Endothelial cell of umbilical vein (primary cell): Measurements from ENCODE around the gene ST6GAL1. TPM values are rescaled to one million over a fixed set of nuclear protein-coding genes. Genes with fewer than 3 reads are reported as not detected.
"Not testable (repeated sequence)": the region's sequence is repeated elsewhere in the genome, so short reads cannot be mapped to it uniquely, and the experiment has no call there.

Experiments used
- BruUV-seq: library from RNA; stranded (reverse); fragments of 400-500 nt; replicated peaks from 2 replicates; lab custom pipeline; 2021; lab: Mats Ljungman, UMichigan
- CTCF ChIA-PET: fragments of 300-600, 350-600 bp; sonication (Branson Sonifier 250); formaldehyde crosslinking; loops from one replicate; lab custom pipeline; 2021; ENCODE audit warnings: antibody characterized with exemption, inconsistent platforms; lab: Charles Lee
- POLR2A ChIA-PET: fragments of 300-600, 350-600 bp; sonication (Branson Sonifier 250); formaldehyde crosslinking; loops from one replicate; lab custom pipeline; 2021; ENCODE audit warnings: antibody characterized with exemption, inconsistent platforms; lab: Charles Lee
- DNase-seq: peaks from one replicate; pipeline ENCODE4 v3.0.0-alpha.2; 2011; ENCODE audit warnings: low read depth, low spot score
- FAIRE-seq: peaks from 2 replicates; lab custom pipeline; 2011; peaks lifted over from hg19 to GRCh38; lab: Jason Lieb, UNC
- H2AFZ ChIP-seq: 2 replicates; pipeline ENCODE4 v1.6.0; 2012; ENCODE audit warnings: low read depth, low read length, control low read depth, inconsistent platforms
- H3K27ac ChIP-seq: 2 replicates; pipeline ENCODE4 v1.5.1; 2011; ENCODE audit warnings: low read depth, mild to moderate bottlenecking, control low read depth, low read length, moderate library complexity; ENCODE audit not compliant: insufficient read depth
- H3K27me3 ChIP-seq, 2 experiments: 2 replicates each; pipeline versions ENCODE4 v1.6.0 to v1.6.1; 2011; ENCODE audit warnings: low read length in 2 of 2, mixed read lengths in 1 of 2; ENCODE audit not compliant: control insufficient read depth in 2 of 2, insufficient read depth in 2 of 2
- H3K36me3 ChIP-seq, 2 experiments: 2 replicates in 1 of 2; 3 replicates in 1 of 2; pipeline ENCODE4 v1.5.1; 2011; ENCODE audit warnings: low read length in 2 of 2, mild to moderate bottlenecking in 1 of 2, moderate library complexity in 1 of 2; ENCODE audit not compliant: control insufficient read depth in 2 of 2, insufficient read depth in 2 of 2; ENCODE audit errors: extremely low read depth in 1 of 2
- H3K4me1 ChIP-seq: 3 replicates; pipeline ENCODE4 v1.5.1; 2011; ENCODE audit warnings: mild to moderate bottlenecking, low read length; ENCODE audit not compliant: control insufficient read depth, insufficient read depth; ENCODE audit errors: extremely low read depth
- H3K4me2 ChIP-seq: 2 replicates; pipeline ENCODE4 v1.6.1; 2011; ENCODE audit warnings: low read length, control low read depth, mixed read lengths; ENCODE audit not compliant: insufficient read depth
- H3K4me3 ChIP-seq, 3 experiments: fragments of 200-600 bp in 1 of 3; sonication (generic), shearing (Covaris generic) in 1 of 3; replicated peaks in 1 of 3; 2 replicates each; pipeline ENCODE4 v1.5.1; 2011 to 2016; ENCODE audit warnings: control low read depth in 3 of 3, low read length in 3 of 3, mild to moderate bottlenecking in 2 of 3, inconsistent platforms in 1 of 3, low read depth in 1 of 3, moderate library complexity in 1 of 3; ENCODE audit not compliant: insufficient read depth in 1 of 3
- H3K79me2 ChIP-seq: 2 replicates; pipeline ENCODE4 v1.6.0; 2012; ENCODE audit warnings: low read length, inconsistent platforms; ENCODE audit not compliant: control insufficient read depth, insufficient read depth
- H3K9ac ChIP-seq: replicated peaks from 2 replicates; pipeline ENCODE3; 2011; ENCODE audit warnings: low read length, control low read depth; ENCODE audit not compliant: insufficient read depth; ENCODE audit errors: extremely low read depth
- H3K9me1 ChIP-seq: replicated peaks from 3 replicates; pipeline ENCODE4 v1.6.0; 2011; ENCODE audit warnings: mild to moderate bottlenecking, low read length; ENCODE audit not compliant: control insufficient read depth, insufficient read depth; ENCODE audit errors: extremely low read depth
- H3K9me3 ChIP-seq: replicated peaks from 2 replicates; pipeline ENCODE4 v1.5.1; 2012; ENCODE audit warnings: low read length, inconsistent platforms; ENCODE audit not compliant: control insufficient read depth, insufficient read depth
- H4K20me1 ChIP-seq: replicated peaks from 2 replicates; pipeline ENCODE3; 2011; ENCODE audit warnings: mild to moderate bottlenecking, low read length; ENCODE audit not compliant: control insufficient read depth, insufficient read depth; ENCODE audit errors: extremely low read depth
- CTCF ChIP-seq, 2 donors: IDR thresholded peaks; 1 replicate in 1 of 2; 2 replicates in 1 of 2; pipeline ENCODE4 v1.5.1; 2011; ENCODE audit warnings: low read length in 2 of 2, mild to moderate bottlenecking in 2 of 2, moderate library complexity in 2 of 2, control low read depth in 1 of 2, inconsistent platforms in 1 of 2, low read depth in 1 of 2; ENCODE audit not compliant: insufficient read depth in 1 of 2; ENCODE audit errors: extremely low read depth in 1 of 2
- EZH2 ChIP-seq: IDR thresholded peaks from 2 replicates; pipeline ENCODE4 v1.6.1; 2012; ENCODE audit warnings: borderline replicate concordance, low read depth, mild to moderate bottlenecking, moderate library complexity, low read length, inconsistent platforms; ENCODE audit not compliant: severe bottlenecking
- FOS ChIP-seq: IDR thresholded peaks from 2 replicates; pipeline ENCODE4 v1.6.1; 2011; ENCODE audit warnings: mild to moderate bottlenecking, low read length, moderate library complexity, borderline replicate concordance; ENCODE audit not compliant: insufficient read depth
- GATA2 ChIP-seq: IDR thresholded peaks from 2 replicates; pipeline ENCODE4 v1.7.0; 2011; ENCODE audit warnings: low read depth, mild to moderate bottlenecking, moderate library complexity, mixed read lengths, low read length; ENCODE audit not compliant: insufficient read length, insufficient read depth
- JUN ChIP-seq: IDR thresholded peaks from 2 replicates; pipeline ENCODE4 v1.6.1; 2011; ENCODE audit warnings: borderline replicate concordance, low read depth; ENCODE audit not compliant: insufficient read length, insufficient read depth
- MAX ChIP-seq: IDR thresholded peaks from 2 replicates; pipeline ENCODE4 v1.6.1; 2011; ENCODE audit not compliant: insufficient read depth, insufficient read length
- MYC ChIP-seq: IDR thresholded peaks from one replicate; pipeline ENCODE4 v1.6.1; 2011; ENCODE audit warnings: mild to moderate bottlenecking, low read depth, low read length
- POLR2A ChIP-seq: IDR thresholded peaks from 2 replicates; pipeline ENCODE4 v1.6.1; 2012; ENCODE audit warnings: low read depth, mild to moderate bottlenecking, control low read depth, low read length
- POLR2AphosphoS5 ChIP-seq: IDR thresholded peaks from 2 replicates; pipeline ENCODE4 v1.6.1; 2012; ENCODE audit warnings: low read depth, mild to moderate bottlenecking, control low read depth, low read length, moderate library complexity; ENCODE audit not compliant: insufficient read depth
- dilution Hi-C: fragments of 300-500 bp; cut with MboI; formaldehyde crosslinking; loops from one replicate; pipeline ENCODE4 v1.15.0; 2019; ENCODE audit warnings: low sequenced_read_pairs; ENCODE audit not compliant: extremely low pct_ligation_motif_present
- intact Hi-C: fragments of 100-400 bp; cut with micrococcal nuclease; formaldehyde crosslinking; loops from one replicate; pipeline ENCODE4 v1.10.0; 2022
- polyA plus RNA-seq, 4 experiments: library from polyadenylated mRNA; depleted of rRNA in 3 of 4; stranded (reverse) in 3 of 4; unstranded in 1 of 4; fragments of >200 nt; gene quantifications; 2 replicates each; pipeline versions ENCODE4 v1.2.1 to v1.2.3, GENCODE V29; 2011 to 2012; ENCODE audit warnings: missing spikeins in 1 of 4
- total RNA-seq: library from RNA; stranded (reverse); gene quantifications from 2 replicates; pipeline ENCODE4 v1.2.3, GENCODE V29; 2021

ST6GAL1 gene
- total and polyA plus RNA-seq, 2 donors (not counting 3 experiments of a cell fraction or from before 2014, with no cell fraction given): 63.9 to 101 TPM

- ChIA-PET CTCF (interaction anchor here (1.5 kb wide), 1 partner anchor 203 kb away, joined by 4 read pairs; no protein-coding TSS in a partner anchor), POLR2A (no interaction called here)
- DNase-seq: no peak
- H3K36me3 ChIP-seq: peaks cover 0 to 16% of the 10 kb centered on the region in 2 experiments
- H3K9me1 ChIP-seq: no peaks in the 10 kb centered on the region
- no peaks in the 10 kb centered on the region for H3K9me3 ChIP-seq
- no peak for TF ChIP-seq JUN
- no peak for TF ChIP-seq POLR2AphosphoS5
- TF ChIP-seq EZH2: no peak
- TF ChIP-seq FOS: no peak
- no peak for TF ChIP-seq MAX
- TF ChIP-seq POLR2A: no peak
- no peak for TF ChIP-seq GATA2
- no peak for TF ChIP-seq CTCF (IDR thresholded peaks at IDR 0.05; ENCODE audit: extremely low read depth in 1 of 2, insufficient read depth in 1 of 2, low read depth in 1 of 2, low read length in 2 of 2)
- TF ChIP-seq MYC: no peak
- no peaks in the 10 kb centered on the region for H4K20me1 ChIP-seq
- no peak overlapping the region for H3K4me3 ChIP-seq
- dilution Hi-C loops (no loop called here), intact Hi-C loops (no loop called here)
- H2AFZ ChIP-seq: no peak overlapping the region
- H3K4me1 ChIP-seq: no peaks in the 10 kb centered on the region
- H3K79me2 ChIP-seq: peaks cover 6% of the 10 kb centered on the region
- no peaks in the 10 kb centered on the region for H3K27me3 ChIP-seq
- H3K9ac ChIP-seq: no peak overlapping the region
- BruUV-seq: no TSS peak
- no peak overlapping the region for H3K4me2 ChIP-seq
- H3K27ac ChIP-seq: no peak overlapping the region
- no peak for FAIRE-seq
Observed at GRCh38 chr3:187051724-187052366, 121.5 kb downstream of the ST6GAL1 start.

GRCh38 chr3:187052427-187052826 lies 122.1 kb downstream of the ST6GAL1 start:
- H3K4me3 ChIP-seq, dilution Hi-C loops, H2AFZ ChIP-seq, DNase-seq, FAIRE-seq, H3K27me3 ChIP-seq, H3K79me2 ChIP-seq, H3K9me1 ChIP-seq, H4K20me1 ChIP-seq, BruUV-seq, H3K9ac ChIP-seq, H3K4me2 ChIP-seq, H3K9me3 ChIP-seq, H3K4me1 ChIP-seq, intact Hi-C loops, H3K27ac ChIP-seq, POLR2A ChIA-PET, CTCF ChIA-PET: not testable (repeated sequence)
- peaks cover 0 to 16% of the 10 kb centered on the region in 2 experiments for H3K36me3 ChIP-seq

- H3K4me1 ChIP-seq, H4K20me1 ChIP-seq, H3K9ac ChIP-seq, BruUV-seq, H3K79me2 ChIP-seq, H3K27me3 ChIP-seq, H3K9me1 ChIP-seq, H3K4me2 ChIP-seq, FAIRE-seq, dilution Hi-C loops, DNase-seq, H2AFZ ChIP-seq, intact Hi-C loops, H3K27ac ChIP-seq, H3K9me3 ChIP-seq, H3K4me3 ChIP-seq, CTCF ChIA-PET, POLR2A ChIA-PET: not testable (repeated sequence)
- H3K36me3 ChIP-seq: peaks cover 0 to 23% of the 10 kb centered on the region in 2 experiments
Observed at GRCh38 chr3:187054433-187054832, 124.1 kb downstream of the ST6GAL1 start.
